HL-60 (cell line): ENCODE data around the gene ACKR4.
A peak's percentile ranks its signal among the peaks of the same experiment; 100 is the strongest.

Experiments used
- DNase-seq, 2 experiments: peaks; one replicate each; pipeline ENCODE4 v3.0.0-alpha.2; 2010 to 2020; ENCODE audit warnings: low read depth in 1 of 2, low spot score in 1 of 2
- H3K27ac ChIP-seq: fragments of 250-450 bp; sonication (Bioruptor Pico); replicated peaks from 2 replicates; pipeline ENCODE4 v1.5.1; 2020; ENCODE audit warnings: mild to moderate bottlenecking, moderate library complexity
- H3K27me3 ChIP-seq: fragments of 250-450 bp; sonication (Bioruptor Pico); 2 replicates; pipeline ENCODE4 v1.5.1; 2021; ENCODE audit warnings: mild to moderate bottlenecking, moderate library complexity; ENCODE audit not compliant: insufficient read depth, poor library complexity, severe bottlenecking
- H3K4me3 ChIP-seq: replicated peaks from 2 replicates; pipeline ENCODE4 v1.5.1; 2011; ENCODE audit warnings: mild to moderate bottlenecking, control low read depth, low read length; ENCODE audit not compliant: insufficient read depth
- GABPA ChIP-seq: IDR thresholded peaks from 2 replicates; pipeline ENCODE4 v1.6.1; 2012; ENCODE audit warnings: low read depth
- POLR2AphosphoS5 ChIP-seq: IDR thresholded peaks from 2 replicates; pipeline ENCODE4 v1.6.1; 2012; ENCODE audit warnings: low read depth
- SPI1 ChIP-seq: IDR thresholded peaks from 2 replicates; pipeline ENCODE4 v1.6.1; 2012; ENCODE audit warnings: low read depth, mild to moderate bottlenecking, borderline replicate concordance
- TF ChIP-seq, protein P1 (sequence below): IDR thresholded peaks from 2 replicates; pipeline ENCODE4 v1.6.1; 2012; ENCODE audit warnings: low read depth; ENCODE audit not compliant: insufficient replicate concordance
- TF ChIP-seq, protein P2 (sequence below): IDR thresholded peaks from one replicate; pipeline ENCODE4 v1.5.1; 2011; ENCODE audit warnings: low read length, control low read depth, inconsistent platforms; ENCODE audit not compliant: insufficient read depth

The ACKR4 gene

DNA sequence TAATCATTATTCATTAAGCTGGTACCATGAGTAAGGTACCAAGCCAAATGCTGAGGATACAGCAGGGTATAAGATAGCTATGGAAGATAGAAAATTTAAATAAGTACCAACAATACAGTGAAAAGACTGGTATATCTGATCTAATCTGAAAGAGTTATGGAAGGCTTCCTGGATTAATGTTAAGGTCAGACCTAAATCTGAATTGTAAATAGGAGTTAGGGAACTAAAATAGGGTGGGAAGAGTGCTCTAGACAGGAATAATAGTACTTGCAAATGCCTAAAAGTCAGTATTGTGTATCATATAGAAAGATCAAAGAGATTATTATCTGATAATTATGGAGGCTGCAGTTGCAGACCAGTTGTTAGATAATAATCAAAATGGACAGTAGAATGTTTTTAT lies 2.6 kb upstream of the ACKR4 start:
- Histone ChIP-seq H3K27me3 (no peaks in the 10 kb centered on the region), H3K27ac (no peak overlapping the region), H3K4me3 (no peak overlapping the region)
- DNase-seq, result no peak
- TF ChIP-seq POLR2AphosphoS5 (no peak), SPI1 (no peak), GABPA (no peak)
- TF ChIP-seq, protein P1, sequence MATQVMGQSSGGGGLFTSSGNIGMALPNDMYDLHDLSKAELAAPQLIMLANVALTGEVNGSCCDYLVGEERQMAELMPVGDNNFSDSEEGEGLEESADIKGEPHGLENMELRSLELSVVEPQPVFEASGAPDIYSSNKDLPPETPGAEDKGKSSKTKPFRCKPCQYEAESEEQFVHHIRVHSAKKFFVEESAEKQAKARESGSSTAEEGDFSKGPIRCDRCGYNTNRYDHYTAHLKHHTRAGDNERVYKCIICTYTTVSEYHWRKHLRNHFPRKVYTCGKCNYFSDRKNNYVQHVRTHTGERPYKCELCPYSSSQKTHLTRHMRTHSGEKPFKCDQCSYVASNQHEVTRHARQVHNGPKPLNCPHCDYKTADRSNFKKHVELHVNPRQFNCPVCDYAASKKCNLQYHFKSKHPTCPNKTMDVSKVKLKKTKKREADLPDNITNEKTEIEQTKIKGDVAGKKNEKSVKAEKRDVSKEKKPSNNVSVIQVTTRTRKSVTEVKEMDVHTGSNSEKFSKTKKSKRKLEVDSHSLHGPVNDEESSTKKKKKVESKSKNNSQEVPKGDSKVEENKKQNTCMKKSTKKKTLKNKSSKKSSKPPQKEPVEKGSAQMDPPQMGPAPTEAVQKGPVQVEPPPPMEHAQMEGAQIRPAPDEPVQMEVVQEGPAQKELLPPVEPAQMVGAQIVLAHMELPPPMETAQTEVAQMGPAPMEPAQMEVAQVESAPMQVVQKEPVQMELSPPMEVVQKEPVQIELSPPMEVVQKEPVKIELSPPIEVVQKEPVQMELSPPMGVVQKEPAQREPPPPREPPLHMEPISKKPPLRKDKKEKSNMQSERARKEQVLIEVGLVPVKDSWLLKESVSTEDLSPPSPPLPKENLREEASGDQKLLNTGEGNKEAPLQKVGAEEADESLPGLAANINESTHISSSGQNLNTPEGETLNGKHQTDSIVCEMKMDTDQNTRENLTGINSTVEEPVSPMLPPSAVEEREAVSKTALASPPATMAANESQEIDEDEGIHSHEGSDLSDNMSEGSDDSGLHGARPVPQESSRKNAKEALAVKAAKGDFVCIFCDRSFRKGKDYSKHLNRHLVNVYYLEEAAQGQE, result no peak
- TF ChIP-seq, protein P2, sequence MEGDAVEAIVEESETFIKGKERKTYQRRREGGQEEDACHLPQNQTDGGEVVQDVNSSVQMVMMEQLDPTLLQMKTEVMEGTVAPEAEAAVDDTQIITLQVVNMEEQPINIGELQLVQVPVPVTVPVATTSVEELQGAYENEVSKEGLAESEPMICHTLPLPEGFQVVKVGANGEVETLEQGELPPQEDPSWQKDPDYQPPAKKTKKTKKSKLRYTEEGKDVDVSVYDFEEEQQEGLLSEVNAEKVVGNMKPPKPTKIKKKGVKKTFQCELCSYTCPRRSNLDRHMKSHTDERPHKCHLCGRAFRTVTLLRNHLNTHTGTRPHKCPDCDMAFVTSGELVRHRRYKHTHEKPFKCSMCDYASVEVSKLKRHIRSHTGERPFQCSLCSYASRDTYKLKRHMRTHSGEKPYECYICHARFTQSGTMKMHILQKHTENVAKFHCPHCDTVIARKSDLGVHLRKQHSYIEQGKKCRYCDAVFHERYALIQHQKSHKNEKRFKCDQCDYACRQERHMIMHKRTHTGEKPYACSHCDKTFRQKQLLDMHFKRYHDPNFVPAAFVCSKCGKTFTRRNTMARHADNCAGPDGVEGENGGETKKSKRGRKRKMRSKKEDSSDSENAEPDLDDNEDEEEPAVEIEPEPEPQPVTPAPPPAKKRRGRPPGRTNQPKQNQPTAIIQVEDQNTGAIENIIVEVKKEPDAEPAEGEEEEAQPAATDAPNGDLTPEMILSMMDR, result no peak

DNA sequence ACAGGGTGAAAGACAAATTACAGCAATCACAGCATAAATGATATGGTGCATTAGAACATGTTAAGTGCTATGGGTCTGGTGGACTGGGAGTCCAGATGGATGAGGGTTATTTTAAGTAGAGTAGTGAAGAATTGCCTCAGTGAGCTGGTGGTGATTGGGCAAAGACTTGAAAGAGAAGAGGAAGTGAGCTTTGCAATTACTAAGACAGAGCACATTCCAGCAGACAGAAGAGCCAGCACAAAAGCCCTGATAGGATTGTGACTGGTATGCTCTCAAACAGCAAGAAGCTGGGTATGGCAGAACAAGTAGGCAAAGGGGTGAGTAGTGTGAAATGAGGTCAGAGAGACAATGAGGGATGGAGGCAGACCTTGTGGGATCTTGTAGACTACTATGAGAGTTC lies 2.1 kb upstream of the ACKR4 start:
- DNase-seq, result peak; percentile 11 to 56
- H3K4me3 ChIP-seq, result no peak overlapping the region
- H3K27ac ChIP-seq, result no peak overlapping the region
- TF ChIP-seq SPI1, result peak; percentile 91
- TF ChIP-seq, protein P1, result no peak
- TF ChIP-seq, protein P2, result no peak
- H3K27me3 ChIP-seq, result no peaks in the 10 kb centered on the region

DNA sequence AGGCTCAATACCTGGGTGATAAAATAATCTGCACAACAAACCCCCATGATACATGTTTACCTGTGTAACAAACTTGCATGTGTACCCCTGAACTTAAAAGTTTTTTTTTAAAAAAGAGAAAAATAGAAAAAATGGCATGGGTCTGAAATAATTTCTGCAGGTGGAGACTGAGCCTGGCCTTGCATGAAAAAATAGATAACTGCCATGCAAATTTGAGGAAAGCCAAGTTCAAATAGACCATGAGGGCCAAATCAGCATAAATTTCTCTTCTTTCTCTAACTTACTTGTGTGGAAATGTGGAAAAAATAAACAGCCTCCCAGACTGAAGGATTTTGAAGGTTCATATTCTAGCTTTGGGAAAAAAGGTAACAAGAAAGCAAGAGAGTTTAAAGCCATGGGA lies 744 bp upstream of the ACKR4 start:
- no peaks in the 10 kb centered on the region for H3K27me3 ChIP-seq
- no peak overlapping the region for H3K4me3 ChIP-seq
- no peak for DNase-seq
- H3K27ac ChIP-seq, result no peak overlapping the region
- TF ChIP-seq SPI1, result no peak
- TF ChIP-seq, protein P1, result no peak
- no peak for TF ChIP-seq GABPA
- no peak for TF ChIP-seq POLR2AphosphoS5
- TF ChIP-seq, protein P2, result no peak
